H1 (cell line): ENCODE results near the gene KCNK3.

ENCODE experiments used
- ASH2L ChIP-seq: fragments of 200-600, 300-600 bp; sonication (generic); IDR thresholded peaks from one replicate; pipeline ENCODE4 v1.7.1; 2017; ENCODE audit warnings: low read length
- CEBPB ChIP-seq: IDR thresholded peaks from 2 replicates; pipeline ENCODE4 v1.6.1; 2012; ENCODE audit warnings: low read depth, low read length
- EZH2 ChIP-seq: fragments of 200-600 bp; sonication (generic); IDR thresholded peaks from 2 replicates; pipeline ENCODE4 v1.7.1; 2012; ENCODE audit warnings: low read depth, mild to moderate bottlenecking, moderate library complexity, low read length, inconsistent platforms; ENCODE audit not compliant: severe bottlenecking
- JUN ChIP-seq: IDR thresholded peaks from 2 replicates; pipeline ENCODE4 v1.6.1; 2011; ENCODE audit warnings: low read depth, mild to moderate bottlenecking, improper control_type of control experiment, low read length
- NANOG ChIP-seq: IDR thresholded peaks from 2 replicates; pipeline ENCODE4 v1.6.1; 2011; ENCODE audit warnings: low read length, low read depth, mild to moderate bottlenecking, inconsistent platforms; ENCODE audit not compliant: insufficient read depth, poor library complexity, severe bottlenecking
- POLR2A ChIP-seq, 2 experiments: IDR thresholded peaks; 1 replicate in 1 of 2; 2 replicates in 1 of 2; pipeline ENCODE4 v1.6.1; 2011; ENCODE audit warnings: low read depth in 2 of 2, low read length in 2 of 2, mild to moderate bottlenecking in 2 of 2; ENCODE audit errors: control extremely low read depth in 1 of 2
- POLR2AphosphoS5 ChIP-seq: IDR thresholded peaks from 2 replicates; pipeline ENCODE4 v1.6.1; 2011; ENCODE audit warnings: low read depth, low read length
- RFX5 ChIP-seq: IDR thresholded peaks from 2 replicates; pipeline ENCODE4 v1.6.1; 2011; ENCODE audit warnings: low read depth, low read length, improper control_type of control experiment, borderline replicate concordance
- SUZ12 ChIP-seq: fragments of 200-600 bp; sonication (generic); IDR thresholded peaks from 2 replicates; pipeline ENCODE4 v1.6.1; 2012; ENCODE audit warnings: mild to moderate bottlenecking, inconsistent platforms, low read length, moderate library complexity, mixed read lengths
- TF ChIP-seq, protein P1 (sequence below), 3 experiments: IDR thresholded peaks; 1 replicate in 2 of 3; 2 replicates in 1 of 3; pipeline versions ENCODE4 v1.5.1 to v1.6.1; 2011; ENCODE audit warnings: low read length in 3 of 3, mild to moderate bottlenecking in 3 of 3, inconsistent platforms in 2 of 3, low read depth in 1 of 3, moderate library complexity in 1 of 3; ENCODE audit not compliant: insufficient read depth in 1 of 3; ENCODE audit errors: control extremely low read depth in 1 of 3
- TF ChIP-seq, protein P2 (sequence below): IDR thresholded peaks from 2 replicates; pipeline ENCODE4 v1.6.1; 2012; ENCODE audit warnings: inconsistent platforms

DNA sequence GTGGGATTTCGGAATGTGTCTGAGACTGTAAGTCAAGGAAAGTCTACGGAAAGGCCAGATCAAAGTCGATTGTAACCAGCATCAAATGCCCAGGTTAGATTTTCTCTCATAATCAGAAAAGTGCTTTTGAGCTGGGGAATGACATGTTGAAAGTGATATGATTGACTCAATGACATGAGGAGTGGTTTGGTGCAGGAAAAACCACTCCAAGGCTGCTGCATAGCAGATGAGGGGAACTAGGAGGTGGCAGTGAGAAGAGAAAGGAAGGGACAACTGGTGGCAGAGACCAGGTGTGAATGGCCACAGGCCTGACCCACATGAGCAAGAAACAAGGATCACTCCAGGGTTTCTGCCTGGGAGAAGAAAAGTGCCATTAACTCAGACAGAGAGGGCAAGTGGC lies 72.4 kb downstream of the KCNK3 start:
- TF ChIP-seq, protein P1, sequence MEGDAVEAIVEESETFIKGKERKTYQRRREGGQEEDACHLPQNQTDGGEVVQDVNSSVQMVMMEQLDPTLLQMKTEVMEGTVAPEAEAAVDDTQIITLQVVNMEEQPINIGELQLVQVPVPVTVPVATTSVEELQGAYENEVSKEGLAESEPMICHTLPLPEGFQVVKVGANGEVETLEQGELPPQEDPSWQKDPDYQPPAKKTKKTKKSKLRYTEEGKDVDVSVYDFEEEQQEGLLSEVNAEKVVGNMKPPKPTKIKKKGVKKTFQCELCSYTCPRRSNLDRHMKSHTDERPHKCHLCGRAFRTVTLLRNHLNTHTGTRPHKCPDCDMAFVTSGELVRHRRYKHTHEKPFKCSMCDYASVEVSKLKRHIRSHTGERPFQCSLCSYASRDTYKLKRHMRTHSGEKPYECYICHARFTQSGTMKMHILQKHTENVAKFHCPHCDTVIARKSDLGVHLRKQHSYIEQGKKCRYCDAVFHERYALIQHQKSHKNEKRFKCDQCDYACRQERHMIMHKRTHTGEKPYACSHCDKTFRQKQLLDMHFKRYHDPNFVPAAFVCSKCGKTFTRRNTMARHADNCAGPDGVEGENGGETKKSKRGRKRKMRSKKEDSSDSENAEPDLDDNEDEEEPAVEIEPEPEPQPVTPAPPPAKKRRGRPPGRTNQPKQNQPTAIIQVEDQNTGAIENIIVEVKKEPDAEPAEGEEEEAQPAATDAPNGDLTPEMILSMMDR (IDR thresholded peaks at IDR 0.05; ENCODE audit: control extremely low read depth in 1 of 3, insufficient read depth in 1 of 3, low read depth in 1 of 3, low read length in 3 of 3) = no peak
- TF ChIP-seq NANOG (no peak), ASH2L (no peak), POLR2A (IDR thresholded peaks at IDR 0.05; ENCODE audit: control extremely low read depth in 1 of 2, low read depth in 2 of 2, low read length in 2 of 2) (no peak), EZH2 (no peak), RFX5 (no peak), JUN (no peak), SUZ12 (no peak), CEBPB (no peak), POLR2AphosphoS5 (no peak)
- TF ChIP-seq, protein P2, sequence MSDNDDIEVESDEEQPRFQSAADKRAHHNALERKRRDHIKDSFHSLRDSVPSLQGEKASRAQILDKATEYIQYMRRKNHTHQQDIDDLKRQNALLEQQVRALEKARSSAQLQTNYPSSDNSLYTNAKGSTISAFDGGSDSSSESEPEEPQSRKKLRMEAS = no peak
